Hepatocyte (in vitro differentiated cells): ENCODE data around the gene STKLD1.

ENCODE experiments used
- CTCF ChIP-seq: fragments of 200-600 bp; sonication (generic); IDR thresholded peaks from 2 replicates; pipeline ENCODE4 v1.5.1; 2016; ENCODE audit warnings: antibody characterized with exemption, mild to moderate bottlenecking; ENCODE audit not compliant: poor library complexity
- EZH2 ChIP-seq: fragments of 200-600 bp; sonication (generic); IDR thresholded peaks from 2 replicates; pipeline ENCODE4 v1.6.1; 2016; ENCODE audit warnings: antibody characterized with exemption, mild to moderate bottlenecking, borderline replicate concordance
- EZH2phosphoT487 ChIP-seq: fragments of 200-600 bp; sonication (generic); IDR thresholded peaks from one replicate; pipeline ENCODE4 v1.6.1; 2018; ENCODE audit warnings: antibody characterized with exemption, mild to moderate bottlenecking, low read depth, moderate library complexity; ENCODE audit not compliant: unreplicated experiment, severe bottlenecking

- TF ChIP-seq CTCF (no peak), EZH2phosphoT487 (no peak), EZH2 (no peak)
Observed at GRCh38 chr9:133430244-133430643, 54.1 kb downstream of the STKLD1 start.
